Lower leg skin (tissue), 3 donors: Measurements from ENCODE around the gene SLC2A11.

ENCODE experiments used
- POLR2A ChIP-seq, 2 donors: fragments of 450-650 bp; IDR thresholded peaks; one replicate each; pipeline ENCODE4 v1.6.1; 2016 to 2017; ENCODE audit warnings: antibody characterized with exemption in 2 of 2, mild to moderate bottlenecking in 1 of 2, moderate library complexity in 1 of 2
- TF ChIP-seq, protein P1 (sequence below), 3 donors: fragments of 450-650 bp; IDR thresholded peaks; one replicate each; pipeline ENCODE4 v1.5.1; 2016; ENCODE audit warnings: antibody characterized with exemption in 3 of 3, mild to moderate bottlenecking in 3 of 3, moderate library complexity in 2 of 3

DNA sequence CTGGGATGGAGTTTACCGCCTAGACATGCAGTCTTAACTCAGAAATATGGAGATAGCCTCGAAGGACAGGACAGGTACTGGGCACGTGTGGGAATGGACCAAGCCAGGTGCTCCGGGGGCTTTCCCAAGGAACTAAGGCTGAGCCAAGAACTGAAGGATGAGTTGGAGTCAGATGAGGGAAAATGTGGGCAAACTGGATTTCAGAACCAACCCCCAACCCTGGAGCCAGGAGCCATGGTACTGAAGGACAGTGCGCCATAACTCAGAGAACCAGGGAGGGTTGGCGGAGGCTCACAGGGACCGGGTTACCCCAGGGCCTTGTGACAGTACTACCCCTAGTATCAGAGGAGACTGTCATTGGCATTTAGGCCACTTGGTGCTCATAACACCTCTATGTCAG, 34.1 kb downstream of the SLC2A11 start:
- TF ChIP-seq, protein P1, sequence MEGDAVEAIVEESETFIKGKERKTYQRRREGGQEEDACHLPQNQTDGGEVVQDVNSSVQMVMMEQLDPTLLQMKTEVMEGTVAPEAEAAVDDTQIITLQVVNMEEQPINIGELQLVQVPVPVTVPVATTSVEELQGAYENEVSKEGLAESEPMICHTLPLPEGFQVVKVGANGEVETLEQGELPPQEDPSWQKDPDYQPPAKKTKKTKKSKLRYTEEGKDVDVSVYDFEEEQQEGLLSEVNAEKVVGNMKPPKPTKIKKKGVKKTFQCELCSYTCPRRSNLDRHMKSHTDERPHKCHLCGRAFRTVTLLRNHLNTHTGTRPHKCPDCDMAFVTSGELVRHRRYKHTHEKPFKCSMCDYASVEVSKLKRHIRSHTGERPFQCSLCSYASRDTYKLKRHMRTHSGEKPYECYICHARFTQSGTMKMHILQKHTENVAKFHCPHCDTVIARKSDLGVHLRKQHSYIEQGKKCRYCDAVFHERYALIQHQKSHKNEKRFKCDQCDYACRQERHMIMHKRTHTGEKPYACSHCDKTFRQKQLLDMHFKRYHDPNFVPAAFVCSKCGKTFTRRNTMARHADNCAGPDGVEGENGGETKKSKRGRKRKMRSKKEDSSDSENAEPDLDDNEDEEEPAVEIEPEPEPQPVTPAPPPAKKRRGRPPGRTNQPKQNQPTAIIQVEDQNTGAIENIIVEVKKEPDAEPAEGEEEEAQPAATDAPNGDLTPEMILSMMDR (IDR thresholded peaks at IDR 0.05), result no peak
- TF ChIP-seq POLR2A (IDR thresholded peaks at IDR 0.05), result no peak
